Karpas-422 (cell line): ENCODE measurements around the gene GDE1. TPM values are rescaled to one million over a fixed set of nuclear protein-coding genes. Genes with fewer than 3 reads are reported as not detected.

ENCODE experiments used
- total RNA-seq: library from RNA; depleted of rRNA; stranded (reverse); fragments of >200 nt; shearing (Covaris generic); gene quantifications from 2 replicates; pipeline ENCODE4 v1.2.3, GENCODE V29; 2014; ENCODE audit warnings: low replicate concordance; rRNA removed

GDE1 gene
- total RNA-seq, 1 experiment from 2014 or later: 40.6 TPM

Other genes starting within 250 kb of the GDE1 start
- gene CLEC19A, start 236.4 kb downstream of the GDE1 start, total RNA-seq: not detected in 2 replicates
- not detected in 2 replicates for gene TMC5, start 104.2 kb downstream of the GDE1 start, total RNA-seq
- 16.0 and 30.1 TPM in 2 replicates for gene CCP110, start 1.8 kb upstream of the GDE1 start, total RNA-seq
- gene VPS35L, start 33.6 kb upstream of the GDE1 start, total RNA-seq: 4.7 and 6.6 TPM in 2 replicates
- 1.8 and 3.6 TPM in 2 replicates for gene KNOP1, start 196.1 kb upstream of the GDE1 start, total RNA-seq
- gene IQCK, start 196.2 kb upstream of the GDE1 start, total RNA-seq: 1.3 and 4.9 TPM in 2 replicates